HT1080 (cell line): ENCODE measurements around the gene PSMA6. TPM values are rescaled to one million over a fixed set of nuclear protein-coding genes. Genes with fewer than 3 reads are reported as not detected.
"Not testable (repeated sequence)": the region's sequence is repeated elsewhere in the genome, so short reads cannot be mapped to it uniquely, and the experiment has no call there.

Experiments used
- DNase-seq: peaks from one replicate; pipeline ENCODE4 v3.0.0-alpha.2; 2015; ENCODE audit warnings: low read depth
- polyA plus RNA-seq, 2 experiments: library from polyadenylated mRNA; depleted of rRNA; stranded (reverse); fragments of >200 nt; gene quantifications; 2 replicates each; pipeline ENCODE4 v1.2.3, GENCODE V29; 2015
- total RNA-seq: library from RNA; depleted of rRNA; stranded (reverse); fragments of >200 nt; shearing (Covaris generic); gene quantifications from 2 replicates; pipeline ENCODE4 v1.2.3, GENCODE V29; 2014; rRNA removed

The PSMA6 gene
- 343 and 354 TPM in 2 replicates for total RNA-seq
- 293 and 346 TPM in 2 replicates for polyA plus RNA-seq (2015; cell fraction: cytosol; rRNA removed)
- polyA plus RNA-seq (2015; cell fraction: nucleus; rRNA removed) = 231 and 257 TPM in 2 replicates

DNA sequence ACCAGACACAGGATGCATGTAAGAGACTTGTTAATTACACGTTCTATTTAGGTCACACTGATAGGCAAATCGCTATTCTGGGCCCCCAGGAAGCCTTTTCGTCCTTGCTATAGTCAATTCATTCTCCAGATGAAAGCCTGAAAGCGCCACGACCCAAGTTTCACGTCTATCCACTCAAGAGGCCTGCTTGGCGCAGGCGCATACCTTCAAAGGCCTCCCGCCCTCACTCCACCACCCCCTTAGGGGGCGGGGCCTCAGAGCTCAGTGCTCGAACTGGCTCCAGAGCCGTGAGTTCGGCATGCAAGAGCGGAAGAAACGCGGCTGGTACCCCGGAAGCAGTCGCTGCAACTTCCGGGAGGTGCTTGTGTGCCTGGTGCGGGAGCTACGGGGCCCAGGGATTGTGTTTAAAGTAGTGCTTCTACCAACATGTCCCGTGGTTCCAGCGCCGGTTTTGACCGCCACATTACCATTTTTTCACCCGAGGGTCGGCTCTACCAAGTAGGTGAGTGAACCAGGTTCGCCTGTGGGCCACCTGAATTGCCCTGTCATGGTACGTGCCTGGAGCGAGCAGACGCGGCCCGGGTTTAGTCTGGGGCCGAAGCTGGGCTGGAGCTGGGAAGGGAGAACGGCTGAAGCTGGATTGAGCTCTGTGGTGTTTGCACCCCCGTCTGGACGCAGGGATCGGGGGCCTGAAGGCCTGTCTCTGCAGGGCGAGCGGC is at the start of gene PSMA6:
Gene PSMA6, plus strand, starts transcription at position 332 of the 719 bp plus-strand sequence. Its CDS starts 95 bp downstream, at position 427.
- DNase-seq = peak; percentile 99

DNA sequence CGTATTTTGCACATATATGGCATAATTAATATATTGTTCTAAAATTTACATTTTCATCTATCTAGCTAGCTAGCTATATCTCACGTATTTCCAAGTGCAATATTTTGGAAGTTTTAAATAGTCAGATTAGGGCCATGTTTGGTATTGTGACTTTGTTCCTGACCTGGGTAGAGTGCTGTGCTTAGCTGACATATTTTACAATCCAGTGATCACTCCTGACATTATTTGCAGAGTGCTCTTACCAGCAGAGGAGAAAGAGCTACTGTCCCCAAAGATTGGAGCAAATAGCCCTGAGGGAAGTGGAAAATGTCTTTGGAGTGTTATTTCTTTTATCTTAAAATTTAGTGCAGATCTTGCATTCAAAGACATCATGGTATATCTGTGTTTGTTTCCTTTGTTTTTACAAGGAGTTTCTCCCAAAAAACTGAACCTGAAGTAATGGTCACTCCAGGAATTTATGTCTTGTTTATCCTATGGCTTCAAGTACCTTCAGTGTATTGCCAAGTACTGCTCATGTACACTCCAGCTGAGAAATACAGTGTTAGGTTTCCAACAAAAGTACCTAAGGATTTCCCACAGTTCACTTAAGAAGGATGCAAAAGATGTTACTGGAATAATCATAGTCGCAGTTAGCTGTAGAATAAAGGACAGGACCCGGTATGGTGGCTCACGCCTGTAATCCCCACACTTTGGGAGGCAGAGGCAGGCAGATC is 49.4 kb upstream of the PSMA6 start:
- DNase-seq = no peak

DNA sequence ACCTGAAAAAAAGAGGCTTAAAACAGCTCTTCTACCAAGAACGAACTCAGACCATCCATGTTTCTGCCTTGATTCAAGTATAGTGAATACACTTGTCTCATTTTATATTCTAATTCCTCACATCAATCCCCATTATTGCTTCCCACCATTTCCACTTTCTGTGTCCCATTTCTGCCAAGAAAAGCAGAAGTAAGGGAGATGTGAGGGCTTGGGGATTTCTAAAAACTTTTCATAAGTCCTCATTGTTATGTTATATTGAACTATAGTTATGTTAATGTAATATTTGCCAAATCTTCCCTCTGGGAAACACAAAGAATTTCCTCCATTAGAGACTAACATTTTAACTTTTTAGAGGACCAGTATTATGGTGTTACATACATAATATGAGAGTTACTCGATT is 48.2 kb upstream of the PSMA6 start:
- no peak for DNase-seq

DNA sequence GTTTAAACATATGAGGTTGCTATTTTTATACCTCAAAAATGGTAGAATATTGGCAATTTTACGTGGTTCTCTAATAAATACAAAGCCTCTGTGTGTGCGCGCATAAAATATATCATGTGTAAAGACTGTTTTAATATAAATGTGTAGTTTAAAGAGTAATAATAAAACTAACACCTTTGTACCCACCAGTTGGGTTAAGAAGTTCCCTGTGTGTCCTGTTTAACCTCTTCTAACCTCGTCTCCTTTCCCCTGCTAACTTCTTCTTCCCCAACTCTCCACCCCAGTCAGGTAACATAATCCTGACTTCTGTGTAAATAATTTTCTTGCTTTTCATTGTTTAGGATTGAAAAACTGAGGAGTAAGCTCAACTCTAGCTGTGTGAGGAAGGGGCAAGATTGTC is 47.6 kb upstream of the PSMA6 start:
- no peak for DNase-seq

DNA sequence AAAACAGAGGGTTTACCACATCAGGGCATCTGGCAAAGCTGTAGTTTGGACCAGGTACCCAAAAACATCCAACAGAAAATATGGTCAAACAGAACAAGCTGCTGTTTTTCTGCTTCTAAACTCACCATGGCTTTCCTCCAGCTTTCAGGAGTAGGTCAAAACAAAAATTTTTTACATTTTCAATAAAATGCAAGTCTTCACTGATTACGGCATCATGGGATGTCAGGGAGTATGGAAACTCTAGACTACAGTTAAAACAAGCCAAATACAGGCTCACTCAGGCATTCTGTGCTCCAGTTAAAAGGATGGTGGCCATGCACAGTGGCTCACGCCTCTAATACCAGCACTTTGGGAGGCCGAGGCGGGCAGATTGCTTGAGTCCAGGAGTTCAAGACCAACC is 47.1 kb upstream of the PSMA6 start:
- no peak for DNase-seq

DNA sequence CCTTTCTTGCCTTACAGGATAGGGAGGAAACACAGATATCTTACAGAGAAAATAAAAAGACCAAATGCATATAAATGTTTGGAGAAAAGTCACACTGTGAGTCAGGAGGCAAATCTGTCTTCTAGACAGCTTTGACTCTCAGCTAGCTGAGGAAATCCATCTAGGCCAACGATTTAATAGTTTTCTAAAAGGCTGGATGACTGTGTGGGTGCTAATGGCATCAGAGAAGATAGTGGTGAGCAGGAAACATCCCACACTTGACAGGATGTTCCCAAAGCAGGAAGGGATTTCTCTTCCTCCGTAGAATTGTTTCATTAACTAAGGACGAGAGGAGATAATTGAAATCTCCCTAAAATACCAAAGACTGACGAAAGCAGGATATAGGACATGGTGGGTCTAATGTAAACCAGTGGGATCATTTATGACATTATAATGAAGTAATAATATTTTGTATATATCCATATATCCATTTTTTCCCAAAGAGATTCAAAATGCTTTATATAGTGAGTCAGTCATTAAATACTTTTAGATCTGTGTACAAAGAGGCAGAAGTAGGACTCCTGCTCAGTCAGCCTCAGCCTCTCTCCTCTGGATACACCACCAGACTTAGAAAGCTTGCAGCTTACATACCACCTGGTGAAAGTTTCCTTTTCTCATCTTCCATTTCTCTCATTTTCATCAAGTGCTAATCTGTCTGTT is 44.3 kb upstream of the PSMA6 start:
- DNase-seq = no peak

DNA sequence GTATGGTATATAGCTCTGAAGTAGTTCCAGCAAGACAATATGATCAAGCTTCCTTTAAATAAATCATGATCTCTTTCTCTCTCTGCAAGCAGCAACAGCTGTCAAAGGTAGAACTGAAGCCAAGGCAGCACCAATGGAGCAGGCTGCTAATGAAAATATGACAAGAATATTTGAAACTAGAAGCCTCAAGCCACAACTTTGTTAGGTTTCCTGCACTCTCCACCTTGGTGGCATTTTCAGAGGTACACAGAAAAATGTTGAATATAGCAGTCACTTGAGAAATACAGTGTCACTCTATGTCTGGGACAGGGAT is 43.8 kb upstream of the PSMA6 start:
- DNase-seq = no peak

DNA sequence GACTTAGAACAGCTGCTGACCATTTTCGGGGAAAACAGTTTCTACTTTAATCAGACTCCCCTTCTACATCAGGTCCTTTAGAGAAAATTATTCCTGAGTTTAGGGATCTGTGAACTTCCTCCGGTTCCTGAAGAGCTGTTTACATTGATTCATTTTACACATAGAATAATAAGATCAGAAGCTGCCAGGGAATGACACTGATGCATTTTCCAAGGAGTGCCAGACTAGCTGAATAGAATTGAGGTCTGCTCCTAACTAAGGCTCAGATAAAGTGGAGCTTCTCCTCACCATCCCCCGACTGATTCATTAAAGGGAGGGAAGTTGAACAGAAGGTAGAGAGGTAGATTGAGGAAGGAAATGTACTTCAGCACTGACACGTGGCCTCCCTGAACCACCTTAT is 41.9 kb upstream of the PSMA6 start:
- no peak for DNase-seq

DNA sequence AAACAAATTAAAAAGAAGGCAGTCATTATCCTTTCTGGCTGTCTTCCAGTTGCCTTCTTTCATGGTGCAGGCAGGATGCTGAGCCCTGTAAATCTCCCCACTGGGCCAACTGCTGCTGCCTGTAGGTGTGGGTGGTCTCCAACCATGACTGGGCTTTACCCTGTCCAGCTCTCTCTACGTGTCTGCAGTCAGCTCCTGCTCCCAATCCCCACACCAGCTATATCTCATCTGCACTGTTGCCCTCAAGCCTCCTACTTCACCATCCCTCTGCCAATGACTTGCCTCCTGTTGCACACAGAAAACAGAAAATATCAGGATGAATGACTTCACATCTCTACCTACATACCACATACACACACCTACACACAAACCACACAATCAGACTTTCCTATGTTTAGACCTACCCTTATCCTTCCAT is 39.7 kb upstream of the PSMA6 start:
- no peak for DNase-seq

DNA sequence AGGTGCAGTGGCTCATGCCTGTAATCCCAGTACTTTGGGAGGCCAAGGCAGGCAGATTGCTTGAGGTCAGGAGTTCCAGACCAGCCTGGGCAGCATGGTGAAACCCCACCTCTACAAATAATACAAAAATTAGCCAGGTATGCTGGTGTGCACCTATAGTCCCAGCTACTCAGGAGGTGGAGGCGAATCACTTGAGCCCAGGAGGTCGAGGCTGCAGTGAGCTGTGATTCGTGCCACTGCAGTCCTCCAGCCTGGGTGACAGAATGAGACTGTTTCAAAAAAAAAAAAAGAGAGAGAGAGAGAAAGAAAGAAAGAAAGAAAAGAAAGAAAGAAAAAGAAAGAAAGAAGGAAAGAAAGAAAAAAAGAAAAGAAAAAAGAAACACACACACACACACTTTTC is 39.1 kb upstream of the PSMA6 start:
- not testable (repeated sequence) for DNase-seq

DNA sequence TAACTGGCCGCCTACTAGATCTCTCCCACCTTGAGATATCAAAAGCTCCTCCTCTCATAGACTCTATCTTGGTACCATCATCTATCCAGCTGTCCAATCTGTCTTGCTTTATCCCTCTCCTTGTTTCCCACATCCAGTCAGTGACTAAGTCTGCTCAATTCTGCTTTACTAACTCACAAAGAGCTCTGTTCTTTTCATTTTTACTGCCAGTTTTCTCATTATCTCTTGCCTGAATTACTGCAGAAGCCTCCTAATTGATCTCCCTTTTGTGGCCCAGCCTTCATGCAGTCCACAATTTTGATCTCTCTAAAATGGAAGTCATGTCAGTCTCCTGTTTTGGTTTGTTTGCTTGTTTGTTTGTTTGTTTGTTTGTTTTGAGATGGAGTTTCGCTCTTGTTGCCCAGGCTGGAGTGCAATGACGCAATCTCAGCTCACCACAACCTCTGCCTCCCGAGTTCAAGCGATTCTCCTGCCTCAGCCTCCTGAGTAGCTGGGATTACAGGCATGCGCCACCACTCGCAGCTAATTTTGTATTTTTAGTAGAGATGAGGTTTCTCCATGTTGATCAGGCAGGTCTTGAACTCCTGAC is 38.1 kb upstream of the PSMA6 start:
- DNase-seq = not testable (repeated sequence)

DNA sequence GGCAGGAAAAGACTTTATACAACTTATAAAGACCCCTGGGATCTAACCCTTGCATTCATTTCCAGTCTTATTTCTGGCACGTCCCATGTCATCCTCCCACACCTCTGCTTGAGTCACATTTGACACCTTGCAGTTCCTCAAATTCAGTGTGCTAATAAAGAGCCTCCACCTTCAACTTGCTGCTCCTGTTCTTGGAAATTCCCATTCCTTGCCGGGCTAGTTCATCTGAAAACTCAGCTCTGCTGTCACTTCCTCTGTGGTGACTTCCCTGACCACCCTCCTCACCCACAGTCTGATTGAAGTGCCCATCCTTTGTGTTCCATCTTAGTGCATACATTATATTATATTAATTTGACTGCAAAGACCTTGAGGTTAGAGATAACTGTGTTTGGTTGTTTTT is 37.4 kb upstream of the PSMA6 start:
- no peak for DNase-seq

DNA sequence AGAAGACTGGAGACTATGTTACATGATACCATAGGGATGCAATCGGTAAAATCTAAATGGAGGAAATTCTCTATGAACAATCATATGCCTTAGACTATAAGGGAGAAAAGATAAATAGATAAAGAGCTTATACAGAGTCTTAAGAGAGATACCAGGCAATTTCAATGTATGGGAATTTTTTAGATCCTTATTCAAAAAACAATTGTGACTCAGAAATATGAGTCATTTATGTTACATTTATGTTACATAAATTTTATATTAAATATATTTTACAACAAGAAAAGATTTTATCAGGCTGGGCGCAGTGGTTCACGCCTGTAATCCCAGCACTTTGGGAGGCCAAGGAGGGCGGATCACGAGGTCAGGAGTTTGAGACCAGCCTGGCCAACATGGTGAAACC is 36.5 kb upstream of the PSMA6 start:
- DNase-seq = no peak

DNA sequence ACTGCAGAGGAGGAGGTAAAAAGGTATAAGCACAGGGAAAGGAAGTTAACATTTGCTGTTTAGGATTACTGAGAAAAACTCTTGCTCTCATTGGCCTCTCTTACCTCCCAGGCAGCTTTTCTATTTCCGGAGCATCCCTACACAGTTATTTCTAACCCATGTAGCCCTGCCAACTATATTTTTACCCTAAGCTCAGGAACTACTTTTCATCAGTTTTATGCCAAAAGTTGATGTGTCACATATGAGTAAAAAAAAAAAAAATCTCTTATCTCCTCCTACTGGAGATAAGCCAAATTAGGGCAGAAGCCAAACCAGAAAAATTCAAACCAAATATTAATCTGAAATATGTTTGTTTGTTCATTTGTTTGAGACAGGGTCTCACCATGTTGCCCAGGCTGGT is 34.4 kb upstream of the PSMA6 start:
- no peak for DNase-seq

DNA sequence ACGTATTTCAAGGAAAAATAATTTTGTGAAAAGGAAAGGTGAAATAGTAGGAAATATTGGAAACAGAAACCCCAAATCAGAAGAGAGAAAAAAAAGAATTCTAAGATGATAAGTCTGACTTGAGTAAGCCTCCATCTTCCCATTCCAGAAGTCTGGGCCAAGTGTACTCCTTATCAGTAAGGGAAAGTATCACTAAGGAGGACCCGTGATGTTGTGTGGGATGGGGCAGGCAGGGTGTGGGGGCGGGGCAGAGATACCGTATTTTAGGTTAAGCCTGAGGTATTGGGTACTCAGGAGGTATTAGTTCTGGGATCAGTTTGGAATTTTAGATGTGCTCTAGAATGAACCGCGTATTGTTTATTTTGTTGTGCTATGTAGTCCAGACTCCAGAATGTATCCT is 33.8 kb upstream of the PSMA6 start:
- DNase-seq = no peak

DNA sequence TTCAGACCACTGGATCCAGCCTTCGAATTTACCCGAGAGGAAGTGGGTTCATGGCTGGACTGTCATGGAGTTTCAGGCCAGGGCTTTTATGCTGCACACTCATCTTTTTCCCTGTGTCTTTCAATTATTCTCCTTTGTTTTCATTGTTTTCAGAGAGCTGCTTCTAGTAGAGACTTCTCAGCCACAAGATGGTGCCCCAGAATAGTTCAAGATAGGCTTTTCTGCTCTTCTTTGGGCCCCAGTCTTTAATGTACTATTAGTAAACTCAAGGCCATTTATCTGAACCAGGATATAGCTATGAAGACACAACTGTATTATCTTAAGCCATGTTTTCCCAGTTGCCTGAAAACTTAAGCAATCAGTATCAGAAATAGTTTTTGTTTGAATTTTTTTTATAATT is 30.4 kb upstream of the PSMA6 start:
- DNase-seq = no peak

DNA sequence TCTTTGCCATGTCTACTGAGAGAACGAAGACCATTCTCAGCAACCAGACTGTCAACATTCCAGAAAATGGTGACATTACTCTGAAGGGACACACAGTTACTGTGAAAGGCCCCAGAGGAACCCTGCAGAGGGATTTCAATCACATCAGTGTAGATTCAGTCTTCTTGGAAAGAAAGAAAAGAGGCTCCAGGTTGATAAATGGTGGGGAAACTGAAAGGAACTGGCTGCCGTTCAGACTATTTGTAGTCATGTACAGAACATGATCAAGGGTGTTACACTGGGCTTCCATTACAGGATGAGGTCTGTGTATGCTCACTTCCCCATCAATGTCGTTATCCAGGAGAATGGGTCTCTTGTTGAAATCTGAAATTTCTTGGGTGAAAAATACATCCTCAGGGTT is 29.7 kb upstream of the PSMA6 start:
- no peak for DNase-seq

DNA sequence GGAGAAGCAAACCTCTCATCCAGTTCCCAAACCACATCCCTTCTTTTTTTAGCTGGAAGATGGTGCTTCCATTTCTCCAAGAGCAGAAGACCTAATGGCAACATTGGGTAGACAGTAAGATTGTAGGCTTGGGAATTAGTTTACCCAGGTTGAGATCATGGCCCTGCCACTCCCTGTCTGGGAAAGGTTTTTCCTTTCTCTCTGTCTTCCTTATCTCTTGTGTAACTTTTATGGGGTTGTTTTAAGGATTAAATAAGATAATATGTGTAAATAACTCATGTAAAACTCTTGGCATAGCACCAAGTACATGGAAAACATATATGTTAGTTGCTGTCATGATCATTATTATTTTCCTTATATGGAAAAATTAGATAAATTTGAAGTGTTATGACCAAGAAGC is 23.2 kb upstream of the PSMA6 start:
- DNase-seq = no peak

DNA sequence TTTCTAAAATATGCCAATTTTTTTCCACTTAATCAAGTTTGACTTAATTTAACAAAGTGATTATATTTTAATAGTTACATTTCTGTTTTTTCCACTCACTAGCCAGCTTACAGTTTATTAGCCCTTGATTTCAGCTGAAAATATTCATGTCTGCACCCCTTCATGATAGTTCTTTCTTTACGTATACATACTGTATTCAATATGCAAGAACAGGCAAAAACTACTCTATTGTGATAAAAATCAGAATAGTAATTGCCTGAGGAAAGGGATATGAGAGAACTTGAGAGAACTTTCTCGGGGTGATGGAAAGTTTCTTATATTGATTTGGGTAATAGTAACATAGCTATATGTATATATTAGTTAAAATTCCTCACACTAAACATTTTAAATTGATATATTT is 17.4 kb upstream of the PSMA6 start:
- no peak for DNase-seq

DNA sequence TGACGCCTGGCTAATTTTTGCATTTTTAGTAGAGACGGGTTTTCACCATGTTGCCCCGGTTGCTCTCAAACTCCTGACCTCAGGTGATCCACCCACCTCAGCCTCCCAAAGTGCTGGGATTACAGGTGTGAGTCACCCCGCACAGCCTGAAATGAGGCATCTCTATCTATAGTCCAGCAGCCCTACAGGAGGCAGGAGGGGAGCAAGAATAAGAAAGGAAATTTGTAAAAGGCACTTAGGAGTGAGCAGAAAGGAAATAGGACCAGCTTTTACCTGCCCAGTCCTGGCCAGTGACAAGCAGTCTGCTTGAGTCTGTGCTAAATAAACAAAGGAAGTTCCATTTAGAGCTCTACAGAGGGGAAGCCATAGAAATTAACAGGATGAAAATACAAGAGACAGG is 15.0 kb upstream of the PSMA6 start:
- no peak for DNase-seq

DNA sequence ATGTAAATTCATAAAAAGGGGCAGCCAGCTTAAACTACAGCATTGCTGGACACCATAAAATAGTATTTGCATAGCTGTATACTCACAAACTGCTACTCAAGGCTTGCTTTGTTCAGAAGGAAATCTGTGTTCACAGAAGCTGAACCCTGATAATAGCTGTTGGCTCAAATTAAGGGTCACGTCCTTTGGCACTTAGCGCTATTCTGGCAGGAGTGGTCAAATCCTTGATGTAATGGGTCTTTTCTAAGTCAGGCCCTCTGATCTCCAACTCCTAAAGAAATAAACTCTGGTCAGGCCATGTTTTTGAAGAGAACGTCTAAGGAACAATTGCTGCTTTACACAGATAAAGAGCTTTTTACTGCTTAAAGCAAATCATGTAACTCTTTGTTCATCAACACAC is 12.8 kb upstream of the PSMA6 start:
- DNase-seq = no peak

DNA sequence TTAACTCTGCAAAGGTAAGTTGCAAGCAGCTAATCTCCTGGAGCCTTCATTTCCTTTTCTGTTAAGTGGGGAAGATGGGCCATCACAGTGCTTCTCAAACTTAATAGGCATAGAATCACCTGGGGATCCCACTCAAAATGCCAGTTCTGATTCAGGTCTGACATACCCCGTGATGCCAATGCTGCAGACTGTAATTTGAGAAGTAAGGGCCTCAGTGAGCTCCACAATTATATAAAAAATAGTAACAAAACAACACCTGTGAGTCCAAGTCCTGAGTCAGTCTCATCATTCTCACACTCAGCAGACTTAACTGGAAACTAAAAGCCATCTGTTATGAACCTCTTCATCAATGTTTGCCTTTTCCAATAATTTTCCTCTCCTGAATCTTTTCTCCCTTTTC is 10.8 kb upstream of the PSMA6 start:
- no peak for DNase-seq
